NCI-H146 treated with DMSO at 0.1 percent for 48 hours (cell line): ENCODE measurements around the gene AXIN2.
A peak's percentile ranks its signal among the peaks of the same experiment; 100 is the strongest.

Source experiments
- DNase-seq: peaks from one replicate; lab custom pipeline; 2025; ENCODE audit not compliant: unreplicated experiment; lab: John Stamatoyannopoulos, UW

The AXIN2 gene

GRCh38 chr17:65561452-65562205 lies at the start of gene AXIN2:
AXIN2 (minus strand) TSS chr17:65561648; CDS start chr17:65558620, 3,028 bp downstream.
- DNase-seq, result peak; percentile 64

DNA sequence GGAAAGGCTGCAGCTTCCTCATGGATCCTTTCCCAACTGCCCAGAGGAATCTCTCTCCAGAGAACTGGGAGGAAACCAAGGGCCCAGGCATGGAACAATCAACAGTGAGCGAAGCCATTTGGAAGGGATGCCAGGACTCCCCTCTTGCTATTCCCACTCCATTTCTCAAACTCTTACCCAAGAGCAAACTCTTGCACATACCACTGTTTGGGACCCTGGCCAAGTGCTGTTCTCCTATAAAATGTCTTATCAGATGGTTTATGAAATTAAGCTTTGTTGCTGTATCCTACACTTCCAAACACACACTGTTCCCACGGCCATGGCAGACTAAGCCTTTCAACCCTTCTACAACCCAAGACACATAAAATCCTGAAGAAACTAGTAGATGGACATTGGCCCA lies 48.3 kb upstream of the AXIN2 start:
- DNase-seq, result no peak

DNA sequence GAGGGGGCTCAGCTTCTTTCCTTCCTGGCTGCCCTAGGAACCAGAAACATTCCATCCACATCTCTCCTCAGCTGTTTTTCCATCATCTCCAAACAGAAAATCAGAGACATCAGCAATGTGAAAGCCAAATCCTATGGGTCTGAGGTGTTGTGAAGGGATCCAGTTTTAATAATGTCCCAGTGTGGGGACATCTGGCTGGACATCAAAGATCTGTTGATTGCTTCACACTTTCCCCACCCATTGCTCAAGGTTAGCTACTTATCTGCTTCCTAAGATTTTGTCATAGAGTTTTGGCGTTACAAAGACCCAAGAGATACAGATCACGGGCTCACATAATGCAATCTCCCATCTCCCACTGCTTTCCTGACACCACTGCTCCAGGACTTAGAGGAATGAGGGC lies 47.8 kb upstream of the AXIN2 start:
- no peak for DNase-seq

- no peak for DNase-seq
Measured at GRCh38 chr17:65604070-65604469, 42.6 kb upstream of the AXIN2 start.

- no peak for DNase-seq
Measured at GRCh38 chr17:65601881-65602280, 40.4 kb upstream of the AXIN2 start.

GRCh38 chr17:65601145-65601544 lies 39.7 kb upstream of the AXIN2 start:
- no peak for DNase-seq

- no peak for DNase-seq
Measured at GRCh38 chr17:65600518-65600917, 39.1 kb upstream of the AXIN2 start.

DNA sequence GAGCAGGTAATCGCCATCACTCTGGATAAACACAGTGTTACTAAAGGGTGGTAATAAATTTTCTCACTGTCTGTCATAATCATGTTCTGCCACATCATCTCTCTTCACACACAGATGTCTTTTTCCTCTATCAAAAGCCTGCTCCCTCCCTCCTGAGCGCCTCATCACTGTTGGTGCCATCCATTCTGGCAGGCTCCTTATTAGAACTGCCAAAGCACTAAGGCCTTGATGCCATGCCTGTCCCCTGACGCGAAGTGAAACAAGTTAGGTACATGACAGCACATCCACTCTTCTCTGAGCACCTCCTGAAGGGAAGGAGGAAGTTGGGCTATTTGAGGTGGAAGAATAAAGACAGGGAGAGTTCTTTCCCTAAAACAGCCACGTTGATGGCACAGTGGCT lies 38.2 kb upstream of the AXIN2 start:
- DNase-seq, result no peak

DNA sequence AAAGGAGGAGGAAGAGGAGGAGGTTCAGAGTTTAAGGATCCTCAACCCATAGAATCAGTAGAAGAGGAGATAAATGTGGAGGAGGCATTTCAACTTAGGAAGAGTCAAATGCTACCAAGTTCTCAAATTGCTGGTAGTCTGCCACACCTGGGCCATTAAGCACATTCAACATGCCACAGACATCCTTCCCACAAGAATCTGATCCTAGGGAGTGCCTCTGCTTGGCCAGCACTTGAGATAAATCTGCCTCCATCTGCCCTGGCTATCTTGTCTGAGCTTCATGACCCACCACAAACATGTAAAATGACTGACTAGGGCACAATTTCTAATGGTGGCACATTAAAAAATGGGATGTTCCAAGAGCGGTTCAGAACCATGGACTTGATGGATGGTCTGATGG lies 37.3 kb upstream of the AXIN2 start:
- DNase-seq, result no peak

- DNase-seq, result no peak
Measured at GRCh38 chr17:65595071-65595656, 33.7 kb upstream of the AXIN2 start.

- no peak for DNase-seq
Measured at GRCh38 chr17:65593855-65594845, 32.7 kb upstream of the AXIN2 start.

DNA sequence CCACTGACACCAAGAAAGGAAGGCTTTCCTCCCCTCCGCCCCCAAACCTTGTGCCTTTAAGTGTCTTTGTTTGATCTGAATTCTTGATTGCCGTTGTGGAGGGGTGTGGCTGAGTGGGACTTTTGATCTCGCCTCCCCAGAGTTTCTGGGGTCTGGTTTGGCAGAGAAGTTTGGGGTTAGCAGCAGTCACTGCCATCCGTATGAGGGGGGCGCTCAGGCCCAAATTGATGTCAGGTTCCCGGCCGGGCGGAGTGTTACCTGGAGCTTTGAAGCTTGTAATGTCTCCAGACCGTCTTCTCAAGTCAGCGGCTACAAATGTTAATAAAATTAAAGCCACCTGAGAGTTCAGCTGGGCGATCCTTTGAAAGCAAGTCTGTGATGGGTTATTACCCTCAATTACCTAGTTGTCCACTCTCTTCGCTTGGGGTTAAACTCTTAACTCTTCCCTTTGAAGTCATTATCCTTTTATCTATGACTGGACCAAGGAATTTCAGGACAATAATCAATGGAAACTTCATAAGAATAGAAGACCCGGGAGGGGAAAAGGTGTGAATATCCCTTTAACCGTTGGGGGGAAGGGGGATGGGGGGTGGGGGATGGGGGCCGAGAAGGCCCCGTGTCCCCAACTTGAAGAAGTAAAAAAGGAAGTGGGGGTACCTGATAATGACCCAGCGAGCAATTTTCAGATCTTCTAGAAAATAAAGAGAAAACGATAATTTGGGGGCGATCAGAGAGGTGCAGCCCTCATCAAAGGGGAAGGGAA lies 31.8 kb upstream of the AXIN2 start:
- DNase-seq, result no peak

- DNase-seq, result no peak
Measured at GRCh38 chr17:65592125-65592965, 30.9 kb upstream of the AXIN2 start.

DNA sequence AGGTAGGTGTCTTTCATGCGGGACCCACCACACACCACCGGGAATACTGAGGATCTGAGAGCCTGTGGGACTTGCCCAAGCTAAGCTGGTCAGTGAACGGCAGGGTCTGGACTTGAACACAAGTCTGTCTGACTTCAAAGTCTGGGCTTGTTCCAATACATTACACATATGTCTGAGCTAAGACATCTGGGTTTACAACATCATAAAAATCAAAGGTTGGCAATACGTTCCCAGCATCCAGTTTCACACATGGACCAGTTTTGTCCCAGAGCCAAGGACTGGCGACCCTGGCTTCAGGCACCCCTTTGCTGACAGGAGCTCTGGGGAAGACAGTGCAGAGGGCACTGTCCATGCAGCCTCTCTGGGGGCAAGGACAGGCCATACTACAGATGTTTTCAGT lies 27.9 kb upstream of the AXIN2 start:
- no peak for DNase-seq

- DNase-seq, result no peak
Measured at GRCh38 chr17:65588181-65588808, 26.8 kb upstream of the AXIN2 start.

DNA sequence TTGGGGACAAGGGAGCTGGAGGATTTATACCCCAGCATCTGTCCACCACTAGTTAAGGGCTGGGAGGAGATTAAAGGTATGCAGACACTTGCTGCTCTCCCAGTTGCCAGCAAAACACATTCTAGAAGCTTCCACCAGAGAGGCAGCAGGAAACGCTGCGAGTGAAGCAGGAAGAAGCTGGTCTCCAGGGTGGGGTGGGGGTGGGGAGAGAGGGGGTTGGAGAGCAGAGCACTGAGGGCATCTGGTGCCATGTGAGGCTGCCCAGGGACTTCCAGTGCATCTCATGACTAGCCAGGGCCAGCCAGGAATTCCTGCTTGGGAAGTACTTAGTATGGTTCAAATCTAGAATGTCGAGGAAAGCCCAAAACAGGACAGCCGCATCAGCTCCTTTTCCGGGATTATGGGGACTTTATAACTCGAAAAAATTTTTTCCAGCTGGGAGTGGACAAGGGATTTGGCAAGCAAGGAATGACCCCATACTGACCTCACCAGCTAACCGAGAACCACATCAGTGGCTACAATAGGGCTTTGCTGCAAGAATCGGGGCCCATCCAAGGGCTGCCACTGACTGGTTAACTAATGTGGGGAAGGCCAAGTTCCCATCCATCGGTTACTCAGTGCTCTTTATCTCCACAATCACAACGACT lies 26.2 kb upstream of the AXIN2 start:
- DNase-seq, result no peak

DNA sequence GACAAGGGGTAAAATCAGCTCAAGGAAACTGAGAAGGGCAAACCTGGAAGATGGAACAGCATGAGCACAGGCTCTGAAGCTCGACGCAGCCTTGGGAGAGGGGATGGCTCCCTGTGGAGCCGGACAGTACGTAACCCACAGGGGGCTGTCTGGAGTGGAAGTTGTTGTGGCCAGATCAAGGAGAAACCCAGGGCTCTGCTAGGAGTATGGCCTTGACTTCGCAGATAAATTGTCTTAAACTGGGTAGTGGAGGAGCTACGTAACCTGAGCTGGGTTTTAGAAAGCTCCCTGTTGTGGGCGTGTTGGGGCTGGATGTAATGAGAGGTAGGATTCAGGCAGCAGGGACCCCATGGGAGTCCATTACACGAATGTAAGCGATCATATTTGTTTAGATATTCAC lies 25.5 kb upstream of the AXIN2 start:
- DNase-seq, result no peak

DNA sequence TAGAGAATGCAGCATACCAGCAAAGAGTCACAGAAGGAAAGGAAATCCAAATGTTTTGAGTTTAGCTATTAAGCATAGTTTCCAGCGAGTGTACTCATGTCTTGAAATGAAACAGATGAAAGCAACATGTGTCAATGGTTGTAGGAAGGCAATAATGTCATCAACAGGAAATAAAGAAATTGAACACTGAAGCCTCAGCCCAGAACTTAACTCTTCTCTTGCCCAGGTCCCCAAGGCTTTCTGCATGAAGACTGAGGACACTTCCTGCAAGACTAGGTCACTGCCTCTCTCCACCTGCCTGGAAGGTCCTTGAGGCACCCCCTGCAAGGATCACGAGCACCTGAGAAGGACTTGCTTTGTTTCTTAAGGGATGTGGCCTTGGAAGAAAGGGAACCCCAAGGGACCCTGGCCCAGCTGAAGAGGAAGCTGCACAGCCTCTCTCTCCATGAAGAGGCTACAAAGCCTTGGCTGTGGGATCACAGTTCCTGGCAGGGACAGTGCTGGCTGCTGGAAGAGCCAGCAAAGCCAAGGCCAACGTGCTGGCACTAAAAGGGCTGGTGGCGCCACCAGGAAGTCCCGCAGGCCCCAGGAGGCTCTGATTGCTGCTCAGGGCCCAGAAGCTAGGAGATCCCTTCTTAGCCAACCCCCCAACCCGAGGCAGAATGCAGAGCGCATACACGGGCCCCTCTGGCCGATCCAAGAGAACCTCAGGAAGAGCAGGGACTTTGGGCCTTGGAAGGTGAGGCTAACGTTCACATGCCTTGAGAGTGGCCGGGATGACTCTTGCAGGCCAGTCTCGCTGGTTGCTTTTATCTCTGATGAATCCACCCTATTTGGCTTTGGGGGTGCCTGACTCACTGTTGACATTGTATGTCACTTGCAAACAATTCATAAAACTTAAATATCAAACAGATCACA lies 23.4 kb upstream of the AXIN2 start:
- no peak for DNase-seq
